DND-41 (cell line): ENCODE results near the gene EAF1.
"Not testable (repeated sequence)": the region's sequence is repeated elsewhere in the genome, so short reads cannot be mapped to it uniquely, and the experiment has no call there.

Experiments used
- EZH2 ChIP-seq: IDR thresholded peaks from 3 replicates; pipeline ENCODE4 v1.6.1; 2012; ENCODE audit warnings: borderline replicate concordance, low read depth, mild to moderate bottlenecking, moderate library complexity, low read length, inconsistent platforms; ENCODE audit not compliant: severe bottlenecking
- TF ChIP-seq, protein P1 (sequence below): IDR thresholded peaks from 2 replicates; pipeline ENCODE4 v1.5.1; 2012; ENCODE audit warnings: borderline replicate concordance, low read length, moderate library complexity, mild to moderate bottlenecking; ENCODE audit not compliant: poor library complexity, severe bottlenecking; ENCODE audit errors: extremely low read depth

DNA sequence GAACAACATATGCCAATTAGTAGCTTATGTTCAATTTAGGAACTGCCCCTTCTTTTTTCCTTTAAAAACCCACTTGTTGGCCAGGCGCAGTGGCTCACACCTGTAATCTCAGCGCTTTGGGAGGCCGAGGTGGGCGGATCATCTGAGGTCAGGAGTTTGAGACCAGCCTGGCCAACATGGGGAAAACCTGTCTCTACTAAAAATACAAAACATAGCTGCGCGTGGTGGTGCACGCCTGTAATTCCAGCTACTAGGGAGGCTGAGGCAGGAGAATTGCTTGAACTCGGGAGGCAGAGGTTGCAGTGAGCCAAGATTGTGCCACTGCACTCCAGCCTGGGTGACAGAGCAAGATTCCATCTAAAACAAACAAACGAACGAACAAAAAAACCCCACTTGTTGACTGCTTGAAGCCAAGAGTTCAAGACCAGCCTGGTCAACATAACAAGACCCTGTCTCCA lies 42.1 kb upstream of the EAF1 start:
- TF ChIP-seq, protein P1, sequence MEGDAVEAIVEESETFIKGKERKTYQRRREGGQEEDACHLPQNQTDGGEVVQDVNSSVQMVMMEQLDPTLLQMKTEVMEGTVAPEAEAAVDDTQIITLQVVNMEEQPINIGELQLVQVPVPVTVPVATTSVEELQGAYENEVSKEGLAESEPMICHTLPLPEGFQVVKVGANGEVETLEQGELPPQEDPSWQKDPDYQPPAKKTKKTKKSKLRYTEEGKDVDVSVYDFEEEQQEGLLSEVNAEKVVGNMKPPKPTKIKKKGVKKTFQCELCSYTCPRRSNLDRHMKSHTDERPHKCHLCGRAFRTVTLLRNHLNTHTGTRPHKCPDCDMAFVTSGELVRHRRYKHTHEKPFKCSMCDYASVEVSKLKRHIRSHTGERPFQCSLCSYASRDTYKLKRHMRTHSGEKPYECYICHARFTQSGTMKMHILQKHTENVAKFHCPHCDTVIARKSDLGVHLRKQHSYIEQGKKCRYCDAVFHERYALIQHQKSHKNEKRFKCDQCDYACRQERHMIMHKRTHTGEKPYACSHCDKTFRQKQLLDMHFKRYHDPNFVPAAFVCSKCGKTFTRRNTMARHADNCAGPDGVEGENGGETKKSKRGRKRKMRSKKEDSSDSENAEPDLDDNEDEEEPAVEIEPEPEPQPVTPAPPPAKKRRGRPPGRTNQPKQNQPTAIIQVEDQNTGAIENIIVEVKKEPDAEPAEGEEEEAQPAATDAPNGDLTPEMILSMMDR, result not testable (repeated sequence)
- TF ChIP-seq EZH2, result not testable (repeated sequence)
